Neural cell (in vitro differentiated cells): ENCODE results near the gene FCRL2. TPM values are rescaled to one million over a fixed set of nuclear protein-coding genes. Genes with fewer than 3 reads are reported as not detected.

Experiments
- H2AFZ ChIP-seq: fragments of 200-600, 300-800 bp; sonication (generic), shearing (Covaris generic); 2 replicates; pipeline ENCODE4 v1.6.0; 2014; ENCODE audit warnings: low read depth, mild to moderate bottlenecking, antibody characterized with exemption, low read length, moderate library complexity
- H3F3A ChIP-seq: fragments of 200-600 bp; shearing (Covaris generic); 2 replicates; pipeline ENCODE4 v1.6.1; 2016; ENCODE audit warnings: mild to moderate bottlenecking, moderate library complexity, mixed read lengths, antibody characterized with exemption, low read length; ENCODE audit not compliant: insufficient read depth, poor library complexity, severe bottlenecking
- H3K27ac ChIP-seq: fragments of 200-600, 300-800 bp; sonication (generic), shearing (Covaris generic); 2 replicates; pipeline ENCODE4 v1.5.1; 2014; ENCODE audit warnings: mild to moderate bottlenecking, low read length, moderate library complexity
- H3K27me3 ChIP-seq: fragments of 300-800, 200-600 bp; sonication (generic), shearing (Covaris generic); 2 replicates; pipeline ENCODE4 v1.6.0; 2014; ENCODE audit warnings: mild to moderate bottlenecking, low read depth, low read length, moderate library complexity; ENCODE audit not compliant: insufficient read depth
- H3K36me3 ChIP-seq: fragments of 300-800, 200-600 bp; sonication (generic), shearing (Covaris generic); 2 replicates; pipeline ENCODE4 v1.5.1; 2014; ENCODE audit warnings: mild to moderate bottlenecking, antibody characterized with exemption, low read length, moderate library complexity; ENCODE audit not compliant: insufficient read depth
- H3K4me2 ChIP-seq: fragments of 300-800, 200-600 bp; sonication (generic), shearing (Covaris generic); 2 replicates; pipeline ENCODE4 v1.6.0; 2014; ENCODE audit warnings: mild to moderate bottlenecking, low read length
- H3K4me3 ChIP-seq: fragments of 300-800, 200-600 bp; sonication (generic), shearing (Covaris generic); 2 replicates; pipeline ENCODE4 v1.5.1; 2014; ENCODE audit warnings: mild to moderate bottlenecking, low read length, moderate library complexity
- H3K79me2 ChIP-seq: fragments of 200-600 bp; shearing (Covaris generic); replicated peaks from 2 replicates; pipeline ENCODE4 v1.6.0; 2014; ENCODE audit warnings: mild to moderate bottlenecking, low read length, moderate library complexity; ENCODE audit not compliant: insufficient read depth
- H3K9ac ChIP-seq: fragments of 300-800, 200-600 bp; sonication (generic), shearing (Covaris generic); 2 replicates; pipeline ENCODE4 v1.6.1; 2016; ENCODE audit warnings: mild to moderate bottlenecking, low read length, mixed read lengths
- H3K9me2 ChIP-seq: fragments of 200-600 bp; shearing (Covaris generic); 2 replicates; pipeline ENCODE4 v1.6.1; 2016; ENCODE audit warnings: mild to moderate bottlenecking, low read length, mixed read lengths; ENCODE audit not compliant: insufficient read depth
- H3K9me3 ChIP-seq: fragments of 200-600, 300-800 bp; sonication (generic), shearing (Covaris generic); 2 replicates; pipeline ENCODE4 v1.6.1; 2016; ENCODE audit warnings: mild to moderate bottlenecking, mixed run types, low read length, moderate library complexity, mixed read lengths
- H4K20me1 ChIP-seq: fragments of 200-600 bp; shearing (Covaris generic); 2 replicates; pipeline ENCODE4 v1.6.1; 2016; ENCODE audit warnings: mild to moderate bottlenecking, mixed run types; ENCODE audit not compliant: insufficient read depth
- CTCF ChIP-seq: fragments of 450-650 bp; IDR thresholded peaks from 2 replicates; pipeline ENCODE4 v1.5.1; 2014; ENCODE audit warnings: antibody characterized with exemption, mild to moderate bottlenecking, moderate library complexity; ENCODE audit not compliant: poor library complexity, severe bottlenecking
- EP300 ChIP-seq: fragments of 450-650 bp; conservative IDR thresholded peaks from 2 replicates; pipeline ENCODE4 v1.6.1; 2014; ENCODE audit warnings: antibody characterized with exemption, mild to moderate bottlenecking, moderate library complexity; ENCODE audit not compliant: poor library complexity, severe bottlenecking
- EZH2 ChIP-seq: fragments of 200-600, 300-800 bp; shearing (Covaris generic), sonication (generic); IDR thresholded peaks from 2 replicates; pipeline ENCODE4 v1.6.1; 2014; ENCODE audit warnings: antibody characterized with exemption, low read length, borderline replicate concordance, mild to moderate bottlenecking; ENCODE audit not compliant: insufficient read depth, poor library complexity, severe bottlenecking
- MXI1 ChIP-seq: fragments of 450-650 bp; conservative IDR thresholded peaks from 2 replicates; pipeline ENCODE4 v1.6.1; 2014; ENCODE audit warnings: antibody characterized with exemption, mild to moderate bottlenecking; ENCODE audit not compliant: poor library complexity, severe bottlenecking
- POLR2AphosphoS5 ChIP-seq: IDR thresholded peaks from 2 replicates; pipeline ENCODE4 v1.6.1; 2012
- RAD21 ChIP-seq: fragments of 450-650 bp; conservative IDR thresholded peaks from 2 replicates; pipeline ENCODE4 v1.6.1; 2014; ENCODE audit warnings: antibody characterized with exemption, mild to moderate bottlenecking, moderate library complexity
- REST ChIP-seq: IDR thresholded peaks from 2 replicates; pipeline ENCODE4 v1.6.1; 2012; ENCODE audit warnings: borderline replicate concordance
- SMC3 ChIP-seq: fragments of 450-650 bp; conservative IDR thresholded peaks from 2 replicates; pipeline ENCODE4 v1.6.1; 2014; ENCODE audit warnings: antibody characterized with exemption, mild to moderate bottlenecking, moderate library complexity; ENCODE audit not compliant: poor library complexity
- TAF1 ChIP-seq: IDR thresholded peaks from 2 replicates; pipeline ENCODE4 v1.6.1; 2012; ENCODE audit warnings: low read depth
- polyA plus RNA-seq: library from polyadenylated mRNA; depleted of rRNA; stranded (reverse); fragments of >200 nt; gene quantifications from 2 replicates; pipeline ENCODE4 v1.2.3, GENCODE V29; 2014

Gene FCRL2
- polyA plus RNA-seq, 1 donor from 2014 or later, result not detected

- H3K27me3 ChIP-seq, result no peaks in the 10 kb centered on the region
- no peak overlapping the region for H3K9ac ChIP-seq
- H3F3A ChIP-seq, result no peaks in the 10 kb centered on the region
- no peak overlapping the region for H3K4me3 ChIP-seq
- H3K9me2 ChIP-seq, result no peaks in the 10 kb centered on the region
- TF ChIP-seq EP300 (no peak), CTCF (no peak), POLR2AphosphoS5 (no peak), EZH2 (no peak), MXI1 (no peak), TAF1 (no peak), REST (no peak), SMC3 (no peak), RAD21 (no peak)
- no peaks in the 10 kb centered on the region for H3K9me3 ChIP-seq
- no peaks in the 10 kb centered on the region for H3K79me2 ChIP-seq
- no peaks in the 10 kb centered on the region for H4K20me1 ChIP-seq
- H3K27ac ChIP-seq, result no peak overlapping the region
- H2AFZ ChIP-seq, result no peak overlapping the region
- no peak overlapping the region for H3K4me2 ChIP-seq
- no peaks in the 10 kb centered on the region for H3K36me3 ChIP-seq
These were observed 79.0 kb downstream of the FCRL2 start for GRCh38 chr1:157697781-157698569.

- H3K9me2 ChIP-seq, result no peaks in the 10 kb centered on the region
- H3K27me3 ChIP-seq, result no peaks in the 10 kb centered on the region
- no peak overlapping the region for H3K4me2 ChIP-seq
- H3F3A ChIP-seq, result no peaks in the 10 kb centered on the region
- H3K4me3 ChIP-seq, result no peak overlapping the region
- no peaks in the 10 kb centered on the region for H4K20me1 ChIP-seq
- H3K36me3 ChIP-seq, result no peaks in the 10 kb centered on the region
- no peak overlapping the region for H3K27ac ChIP-seq
- H3K79me2 ChIP-seq, result no peaks in the 10 kb centered on the region
- no peaks in the 10 kb centered on the region for H3K9me3 ChIP-seq
- no peak overlapping the region for H2AFZ ChIP-seq
- TF ChIP-seq TAF1 (no peak), EP300 (no peak), REST (no peak), EZH2 (no peak), SMC3 (no peak)
- H3K9ac ChIP-seq, result no peak overlapping the region
These were observed 79.8 kb downstream of the FCRL2 start for GRCh38 chr1:157696966-157697628.
